Spleen (tissue), 11 donors: ENCODE data around the gene MOV10. TPM values are rescaled to one million over a fixed set of nuclear protein-coding genes. Genes with fewer than 3 reads are reported as not detected.
A peak's percentile ranks its signal among the peaks of the same experiment; 100 is the strongest.

Source experiments
- DNase-seq: peaks from one replicate; pipeline ENCODE4 v3.0.0-alpha.2; 2020
- H3K27ac ChIP-seq, 8 donors: fragments of 200-600 bp; sonication (generic) in 7 of 8; 1 replicate in 4 of 8; 2 replicates in 4 of 8; pipeline versions ENCODE4 v1.5.0 to v1.8.0; 2016 to 2021; ENCODE audit warnings: inconsistent platforms in 4 of 8, mild to moderate bottlenecking in 4 of 8, moderate library complexity in 1 of 8
- H3K27me3 ChIP-seq, 7 donors: fragments of 200-600 bp; sonication (generic) in 6 of 7; replicated peaks in 1 of 7; 1 replicate in 4 of 7; 2 replicates in 3 of 7; pipeline versions ENCODE4 v1.5.0 to v1.8.0; 2016 to 2021; ENCODE audit warnings: inconsistent platforms in 3 of 7, mild to moderate bottlenecking in 1 of 7
- H3K36me3 ChIP-seq, 6 donors: fragments of 200-600 bp; sonication (generic) in 5 of 6; 1 replicate in 4 of 6; 2 replicates in 2 of 6; pipeline versions ENCODE4 v1.5.0 to v1.8.0; 2016 to 2021; ENCODE audit warnings: inconsistent platforms in 2 of 6
- H3K4me1 ChIP-seq, 6 donors: fragments of 200-600 bp; sonication (generic) in 5 of 6; 1 replicate in 3 of 6; 2 replicates in 3 of 6; pipeline versions ENCODE4 v1.5.0 to v1.8.0; 2016 to 2021; ENCODE audit warnings: inconsistent platforms in 3 of 6
- H3K4me3 ChIP-seq, 8 donors: fragments of 200-600 bp; sonication (generic) in 7 of 8; 1 replicate in 4 of 8; 2 replicates in 4 of 8; pipeline versions ENCODE4 v1.5.0 to v1.8.0; 2016 to 2021; ENCODE audit warnings: inconsistent platforms in 4 of 8, mild to moderate bottlenecking in 4 of 8, moderate library complexity in 2 of 8
- H3K9me3 ChIP-seq, 8 donors: fragments of 200-600 bp; sonication (generic) in 7 of 8; 1 replicate in 4 of 8; 2 replicates in 4 of 8; pipeline versions ENCODE4 v1.5.0 to v1.8.0; 2016 to 2021; ENCODE audit warnings: inconsistent platforms in 4 of 8
- CTCF ChIP-seq, 11 experiments: fragments of 200-600 bp in 7 of 11; fragments of 450-650 bp in 4 of 11; sonication (generic) in 4 of 11; IDR thresholded peaks in 8 of 11; conservative IDR thresholded peaks in 3 of 11; 1 replicate in 7 of 11; 2 replicates in 4 of 11; pipeline versions ENCODE4 v1.4.0 to v1.8.0; 2016 to 2021; ENCODE audit warnings: antibody characterized with exemption in 11 of 11, inconsistent platforms in 4 of 11, mild to moderate bottlenecking in 1 of 11
- POLR2A ChIP-seq, 3 donors: fragments of 450-650 bp; IDR thresholded peaks; one replicate each; pipeline ENCODE4 v1.5.1; 2017; ENCODE audit warnings: antibody characterized with exemption in 3 of 3, mild to moderate bottlenecking in 1 of 3
- POLR2AphosphoS5 ChIP-seq, 3 donors: sonication (generic); formaldehyde crosslinking; IDR thresholded peaks; one replicate each; pipeline ENCODE4 v1.5.1; 2017; ENCODE audit warnings: antibody characterized with exemption in 3 of 3
- WGBS, 5 donors: extraction: QIAGEN DNeasy Blood & Tissue Kit in 3 of 5; methylation state at CpG; one replicate each; pipeline versions ENCODE4 v1.1.5 to v1.1.7; 2013 to 2018; 5-methylcytosine and 5-hydroxymethylcytosine counted together
- intact Hi-C: fragments of 100-400 bp; cut with DNase I; formaldehyde crosslinking; loops from one replicate; pipeline ENCODE4 v1.15.0; 2023; ENCODE audit warnings: low total_unique reads
- polyA plus RNA-seq, 3 donors: library from polyadenylated mRNA; stranded (reverse); fragments of 200-250 nt; gene quantifications; one replicate each; pipeline ENCODE4 v1.2.1, GENCODE V29; 2013
- total RNA-seq, 7 donors: library from RNA; depleted of rRNA in 3 of 7; stranded (reverse); fragments of >200 nt in 3 of 7; fragmentation: NEBNext Ultra II Directional in 4 of 7; extraction: Animal tissue kit (Norgen Biotek cat#: 25700) in 4 of 7; gene quantifications; one replicate each; pipeline versions ENCODE4 v1.1.0 to v1.2.1, GENCODE V29; 2016 to 2021
- donor health status: healthy with polysubstance abuse.
- donor health status: DM: no; HTN: no; CAD: no; lungs with moderate emphysema.
- donor health status: DM: no; HTN: no; CAD: no.
- donor health status: Bipolar disorder and iron deficiency.
- donor health status: healthy.
- donor health status: DM: no; HTN: no; CAD: no.
- donor health status: DM: yes; HTN: yes; CAD: no.

Gene MOV10
- total and polyA plus RNA-seq, 10 donors, result 23.5 to 92.3 (median 59.0) TPM

GRCh38 chr1:112711041-112711440 is 36.6 kb downstream of the MOV10 start:
- DNase-seq, result peak; percentile 74
- intact Hi-C loops, result no loop called here
- H3K4me3 ChIP-seq, result no peak overlapping the region
- H3K36me3 ChIP-seq, result no peaks in the 10 kb centered on the region
- H3K4me1 ChIP-seq, result peaks cover 4 to 45% (median 34%) of the 10 kb centered on the region in 6 donors
- no peaks in the 10 kb centered on the region for H3K9me3 ChIP-seq
- H3K27me3 ChIP-seq, result peaks cover 0 to 16% (median 0%) of the 10 kb centered on the region in 7 donors
- TF ChIP-seq POLR2A (IDR thresholded peaks at IDR 0.05) (no peak), CTCF (IDR thresholded peaks at IDR 0.05 in 8 of 11, conservative IDR thresholded peaks at IDR 0.05 in 3 of 11) (no peak), POLR2AphosphoS5 (IDR thresholded peaks at IDR 0.05) (no peak)
- 59 to 67% (median 60%) methylated on average over 1 to 7 of the region's 7 CpGs for WGBS, 5 donors
- H3K27ac ChIP-seq, result no peak overlapping the region

- DNase-seq, result peak; percentile 71
- 80 to 86% (median 82%) methylated on average over 8 to 11 of the region's 11 CpGs for WGBS, 5 donors
- Histone ChIP-seq H3K27me3 (peaks cover 0 to 13% (median 0%) of the 10 kb centered on the region in 7 donors), H3K4me3 (no peak overlapping the region), H3K27ac (no peak overlapping the region), H3K9me3 (no peaks in the 10 kb centered on the region), H3K36me3 (no peaks in the 10 kb centered on the region), H3K4me1 (peaks cover 5 to 47% (median 35%) of the 10 kb centered on the region in 6 donors)
- TF ChIP-seq POLR2AphosphoS5 (IDR thresholded peaks at IDR 0.05) (no peak), CTCF (IDR thresholded peaks at IDR 0.05 in 8 of 11, conservative IDR thresholded peaks at IDR 0.05 in 3 of 11) (no peak), POLR2A (IDR thresholded peaks at IDR 0.05) (no peak)
- intact Hi-C loops, result no loop called here
These were observed 37.2 kb downstream of the MOV10 start for GRCh38 chr1:112711670-112712069.

GRCh38 chr1:112712191-112712590 is 37.7 kb downstream of the MOV10 start:
- H3K27me3 ChIP-seq, result peaks cover 0 to 11% (median 0%) of the 10 kb centered on the region in 7 donors
- no peak overlapping the region for H3K4me3 ChIP-seq
- peak; percentile 74 for DNase-seq
- no peak overlapping the region for H3K27ac ChIP-seq
- peaks cover 5 to 47% (median 34%) of the 10 kb centered on the region in 6 donors for H3K4me1 ChIP-seq
- H3K36me3 ChIP-seq, result no peaks in the 10 kb centered on the region
- TF ChIP-seq CTCF (IDR thresholded peaks at IDR 0.05 in 8 of 11, conservative IDR thresholded peaks at IDR 0.05 in 3 of 11) (no peak), POLR2A (IDR thresholded peaks at IDR 0.05) (no peak), POLR2AphosphoS5 (IDR thresholded peaks at IDR 0.05) (no peak)
- H3K9me3 ChIP-seq, result no peaks in the 10 kb centered on the region
- intact Hi-C loops, result no loop called here
- WGBS, 5 donors, result 87 to 94% (median 91%) methylated on average over 7 of the region's 7 CpGs

GRCh38 chr1:112712701-112713128 is 38.3 kb downstream of the MOV10 start:
- WGBS, 5 donors, result 81 to 90% (median 84%) methylated on average over 9 of the region's 9 CpGs

More at GRCh38 chr1:112712701-112713128, 38.3 kb downstream of the MOV10 start:
- Histone ChIP-seq H3K27me3 (peaks cover 0 to 11% (median 0%) of the 10 kb centered on the region in 7 donors), H3K36me3 (no peaks in the 10 kb centered on the region), H3K9me3 (no peaks in the 10 kb centered on the region), H3K4me1 (peaks cover 5 to 47% (median 30%) of the 10 kb centered on the region in 6 donors), H3K4me3 (no peak overlapping the region), H3K27ac (no peak overlapping the region)
- intact Hi-C loops, result no loop called here
- peak; percentile 67 for DNase-seq
- TF ChIP-seq POLR2AphosphoS5 (IDR thresholded peaks at IDR 0.05) (no peak), POLR2A (IDR thresholded peaks at IDR 0.05) (no peak), CTCF (IDR thresholded peaks at IDR 0.05 in 8 of 11, conservative IDR thresholded peaks at IDR 0.05 in 3 of 11) (no peak)
